ENCODE measurements around the gene MIGA2.
"Not testable (repeated sequence)": the region's sequence is repeated elsewhere in the genome, so short reads cannot be mapped to it uniquely, and the experiment has no call there.

The MIGA2 gene

GRCh38 chr9:129036241-129036922 lies at the start of gene MIGA2:
Gene MIGA2, plus strand, starts transcription at chr9:129036626. Its CDS starts 3,969 bp downstream, at chr9:129040595.
- DNase-seq: peak; percentile 97

- DNase-seq: no peak
Observed at GRCh38 chr9:128986671-128987070, 49.8 kb upstream of the MIGA2 start.

- DNase-seq: no peak
Observed at GRCh38 chr9:128987805-128988204, 48.6 kb upstream of the MIGA2 start.

DNA sequence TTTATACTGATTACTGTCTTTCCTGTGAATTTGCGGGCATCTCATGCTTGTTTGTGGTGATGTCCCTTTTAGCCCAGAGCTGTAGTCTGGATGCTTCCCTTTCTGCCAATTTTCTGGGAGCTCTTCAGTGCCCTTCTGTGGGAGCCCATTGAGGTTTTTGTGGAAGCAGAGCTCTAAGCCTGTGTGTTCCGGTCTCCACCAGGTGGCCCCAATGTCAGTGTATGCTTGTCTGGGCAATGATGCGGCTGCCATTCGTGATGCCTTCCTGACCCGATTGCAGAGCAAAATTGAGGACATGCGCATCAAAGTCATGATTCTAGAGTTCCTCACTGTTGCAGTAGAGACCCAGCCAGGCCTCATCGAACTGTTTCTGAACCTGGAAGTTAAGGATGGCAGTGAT lies 43.4 kb upstream of the MIGA2 start:
- no peak for DNase-seq

- no peak for DNase-seq
Observed at GRCh38 chr9:128995791-128996190, 40.6 kb upstream of the MIGA2 start.

DNA sequence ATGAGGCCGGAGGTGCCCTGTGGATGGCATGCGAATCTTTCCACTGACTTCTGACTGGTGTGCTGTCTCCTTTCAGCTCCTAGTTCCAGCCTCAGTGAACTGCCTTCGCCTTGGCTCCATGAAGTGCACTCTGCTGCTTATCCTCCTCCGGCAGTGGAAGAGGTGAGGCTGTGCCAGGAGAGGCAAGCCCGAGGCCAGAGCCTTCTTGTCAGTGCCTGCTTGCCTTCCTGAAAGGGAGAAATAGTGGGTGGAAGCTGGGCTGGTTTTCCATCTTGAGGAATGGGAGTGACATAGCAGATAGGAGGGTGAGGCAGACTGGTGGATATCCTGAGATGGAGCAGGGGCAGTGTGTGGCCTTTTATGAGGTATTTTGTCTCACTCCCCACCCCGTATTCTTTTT lies 38.0 kb upstream of the MIGA2 start:
- DNase-seq: no peak

DNA sequence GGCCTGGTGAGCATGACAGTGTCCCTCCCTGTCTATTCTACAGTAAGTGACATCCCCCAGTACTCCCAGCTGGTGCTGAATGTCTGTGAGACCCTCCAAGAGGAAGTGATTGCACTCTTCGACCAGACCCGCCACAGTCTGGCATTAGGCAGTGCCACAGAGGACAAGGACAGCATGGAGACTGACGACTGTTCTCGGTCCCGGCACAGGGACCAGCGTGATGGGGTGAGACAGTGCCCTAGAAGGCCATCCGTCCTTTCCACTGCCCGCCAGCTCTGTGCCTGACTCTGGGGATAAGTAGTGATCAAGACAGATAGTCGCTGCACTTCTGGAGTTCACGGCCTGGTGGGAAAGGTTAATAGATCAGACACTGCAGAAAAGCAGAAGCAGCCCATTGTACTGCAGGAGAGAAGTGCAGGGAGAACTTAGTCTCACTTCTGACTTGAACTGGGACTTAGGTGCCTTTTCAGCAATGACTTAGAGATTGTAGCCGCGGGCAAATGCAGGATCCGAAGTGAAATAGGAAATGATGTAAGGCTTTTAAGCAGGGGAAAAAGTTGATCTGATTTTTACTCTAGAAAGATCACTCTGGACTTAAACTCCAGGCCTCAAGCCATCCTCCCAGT lies 36.7 kb upstream of the MIGA2 start:
- DNase-seq: no peak

DNA sequence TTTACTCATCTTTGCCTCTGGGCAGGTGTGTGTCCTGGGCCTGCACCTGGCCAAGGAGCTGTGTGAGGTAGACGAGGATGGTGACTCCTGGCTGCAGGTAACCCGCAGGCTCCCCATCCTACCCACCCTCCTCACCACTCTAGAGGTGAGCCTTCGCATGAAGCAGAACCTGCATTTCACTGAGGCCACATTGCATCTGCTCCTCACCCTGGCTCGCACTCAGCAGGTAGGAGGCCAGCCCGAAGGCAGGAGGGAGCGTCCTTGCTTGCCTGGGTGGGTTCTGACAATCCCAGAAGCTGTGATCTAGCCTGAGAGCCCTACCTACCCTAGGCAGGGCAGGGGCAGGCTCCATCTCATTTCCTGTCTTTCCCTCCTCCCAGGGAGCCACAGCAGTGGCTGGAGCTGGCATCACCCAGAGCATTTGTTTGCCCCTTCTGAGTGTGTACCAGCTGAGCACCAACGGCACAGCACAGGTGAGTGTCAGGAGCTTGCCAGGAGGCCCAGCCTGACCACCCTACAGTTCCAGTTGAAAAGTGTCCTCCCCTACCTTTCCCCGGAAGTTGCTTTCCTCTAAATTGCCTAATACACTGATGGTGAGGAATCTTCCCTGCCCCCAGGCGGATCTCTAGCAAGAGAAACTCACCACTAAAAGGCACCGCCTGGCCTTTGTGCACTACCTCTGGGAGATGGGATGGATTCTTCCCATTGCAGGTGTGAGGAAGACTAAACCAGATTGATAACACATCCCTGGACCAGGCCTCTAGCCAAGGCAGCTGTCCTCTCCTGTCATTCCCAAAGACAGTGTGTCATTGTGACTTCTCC lies 34.7 kb upstream of the MIGA2 start:
- DNase-seq: no peak

DNA sequence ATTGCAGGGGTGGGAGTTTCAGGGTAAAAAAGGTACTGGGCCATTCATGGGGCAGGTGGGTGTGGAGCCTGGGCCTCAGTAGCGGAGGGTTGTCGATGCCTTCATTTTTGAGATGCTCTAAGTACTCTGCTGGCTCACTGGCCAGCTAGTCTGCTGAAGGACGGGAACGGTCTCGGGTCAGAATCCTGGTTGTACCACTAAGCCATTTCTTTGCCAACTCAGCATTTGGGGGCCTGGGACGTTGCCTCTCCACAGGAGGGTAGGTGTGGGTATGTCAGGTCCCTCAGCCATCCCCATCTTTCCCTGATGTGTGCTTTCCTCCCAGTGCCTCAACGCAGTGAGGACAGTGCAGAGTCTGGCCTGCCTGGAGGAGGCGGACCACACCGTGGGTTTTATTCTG lies 33.4 kb upstream of the MIGA2 start:
- DNase-seq: no peak

- not testable (repeated sequence) for DNase-seq
Observed at GRCh38 chr9:129004173-129004572, 32.3 kb upstream of the MIGA2 start.

DNA sequence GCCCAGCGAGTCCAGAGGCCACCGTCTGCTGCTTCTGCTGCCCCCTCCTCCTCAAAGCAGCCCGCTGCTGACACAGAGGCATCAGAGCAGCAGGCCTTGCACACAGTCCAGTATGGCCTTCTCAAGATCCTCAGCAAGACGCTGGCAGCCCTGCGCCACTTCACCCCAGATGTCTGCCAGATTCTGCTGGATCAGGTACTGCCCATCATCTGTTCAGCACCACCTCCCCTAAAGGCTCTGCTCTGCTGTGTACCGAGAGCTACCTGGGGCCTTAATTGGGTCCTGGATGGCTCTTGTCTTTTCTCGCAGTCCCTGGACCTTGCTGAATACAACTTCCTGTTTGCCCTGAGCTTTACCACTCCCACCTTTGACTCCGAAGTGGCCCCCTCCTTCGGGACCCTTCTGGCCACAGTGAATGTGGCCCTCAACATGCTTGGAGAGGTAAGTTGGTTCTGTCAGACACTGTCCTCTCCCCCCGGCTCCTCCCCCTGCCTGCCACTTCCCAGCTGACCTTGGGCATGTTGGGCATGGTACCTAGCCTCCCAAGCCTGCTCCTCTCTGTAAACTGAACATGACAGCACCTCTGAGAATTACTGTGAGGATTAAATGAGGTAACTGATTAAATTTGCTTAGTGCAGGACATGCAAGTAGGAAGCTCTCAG lies 31.0 kb upstream of the MIGA2 start:
- no peak for DNase-seq

DNA sequence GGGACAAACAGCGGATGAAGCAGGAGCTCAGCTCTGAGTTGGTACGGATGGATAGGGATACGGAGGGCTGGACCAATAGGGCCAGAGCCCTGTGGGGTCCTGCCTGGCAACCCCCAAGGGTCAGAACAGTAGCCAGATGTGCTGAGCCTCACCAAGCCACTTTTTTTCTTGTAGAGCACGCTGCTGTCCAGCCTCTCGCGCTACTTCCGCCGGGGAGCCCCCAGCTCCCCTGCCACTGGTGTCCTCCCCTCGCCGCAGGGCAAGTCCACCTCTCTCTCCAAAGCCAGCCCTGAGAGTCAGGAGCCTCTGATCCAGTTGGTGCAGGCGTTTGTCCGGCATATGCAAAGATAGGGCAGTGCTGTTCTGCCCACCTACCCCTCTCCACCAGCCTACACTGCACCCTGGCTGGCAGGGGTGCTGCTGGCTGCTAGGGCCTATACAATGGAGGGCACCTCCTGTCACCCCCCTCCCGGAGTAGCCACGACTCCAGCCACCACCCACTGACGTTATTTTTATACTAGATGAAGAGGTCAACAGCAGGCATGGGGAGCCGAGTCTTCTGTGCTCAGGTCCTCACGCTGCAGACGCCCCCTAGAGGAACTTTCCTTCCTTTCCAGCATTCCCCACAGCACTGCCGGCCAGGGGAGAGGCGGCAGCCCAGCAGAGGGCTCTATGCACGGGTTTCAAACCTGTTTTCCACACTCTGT lies 29.9 kb upstream of the MIGA2 start:
- peak; percentile 45 to 63 for DNase-seq

DNA sequence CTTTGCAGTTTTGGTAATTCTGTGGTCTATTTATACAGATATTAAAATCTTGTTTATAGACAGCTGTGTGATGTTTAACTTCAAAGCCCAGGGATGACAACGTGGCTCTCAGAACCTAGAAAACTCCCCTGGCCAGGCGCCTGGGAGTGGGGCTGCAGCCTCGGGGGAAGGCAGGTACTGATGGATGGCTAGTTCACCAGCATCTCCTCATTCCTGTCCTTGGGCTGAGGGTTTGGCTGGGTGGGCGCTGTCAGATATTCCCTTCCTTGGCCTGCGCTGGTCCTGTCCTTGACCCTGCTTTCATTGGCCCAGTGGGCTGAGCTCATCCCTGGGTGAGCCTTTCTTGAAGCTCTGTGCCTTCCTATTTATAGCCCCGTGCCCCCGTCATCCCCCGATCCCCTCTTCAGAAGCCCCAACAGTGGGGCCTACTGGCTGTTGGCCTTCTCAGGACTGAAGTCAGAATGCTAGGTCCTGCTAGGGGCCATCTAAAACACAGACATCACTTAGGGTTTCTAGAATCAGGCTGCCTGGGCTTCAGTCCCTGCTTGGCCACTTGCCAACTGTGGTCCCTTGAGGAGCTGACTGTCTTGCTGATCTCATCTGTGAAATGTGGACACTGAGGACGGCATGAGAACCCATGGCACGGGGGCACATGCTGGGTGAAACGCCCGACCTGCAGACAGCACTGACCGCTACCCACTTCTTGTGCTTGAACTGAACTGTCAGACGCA lies 29.2 kb upstream of the MIGA2 start:
- no peak for DNase-seq

GRCh38 chr9:129007766-129008468 lies 28.5 kb upstream of the MIGA2 start:
- no peak for DNase-seq

DNA sequence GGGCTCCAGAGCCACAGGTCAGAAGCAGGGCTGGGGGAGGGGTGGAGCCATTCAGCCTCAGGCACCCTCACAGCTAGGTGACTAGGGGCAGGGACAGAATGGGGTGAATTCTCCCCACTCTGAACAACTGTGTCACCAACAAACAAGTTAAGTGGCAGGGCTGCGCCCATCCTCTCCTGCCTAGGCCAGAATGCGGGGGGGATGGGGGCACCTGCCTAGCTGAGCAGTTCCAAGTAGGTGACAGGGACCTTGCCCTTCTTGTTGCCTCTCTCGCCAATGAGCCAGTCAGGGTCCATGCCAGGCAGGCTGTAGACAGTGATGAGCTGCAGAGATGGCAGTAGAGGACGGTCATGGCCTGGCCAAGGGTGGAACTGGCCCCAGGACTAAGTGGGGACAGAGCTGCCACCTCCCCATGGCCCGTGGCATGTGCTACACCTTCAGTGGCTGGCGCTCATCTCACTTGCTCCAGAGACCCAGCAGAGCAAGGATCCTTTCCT lies 27.9 kb upstream of the MIGA2 start:
- DNase-seq: no peak

GRCh38 chr9:129008986-129009583 lies 27.3 kb upstream of the MIGA2 start:
- no peak for DNase-seq

DNA sequence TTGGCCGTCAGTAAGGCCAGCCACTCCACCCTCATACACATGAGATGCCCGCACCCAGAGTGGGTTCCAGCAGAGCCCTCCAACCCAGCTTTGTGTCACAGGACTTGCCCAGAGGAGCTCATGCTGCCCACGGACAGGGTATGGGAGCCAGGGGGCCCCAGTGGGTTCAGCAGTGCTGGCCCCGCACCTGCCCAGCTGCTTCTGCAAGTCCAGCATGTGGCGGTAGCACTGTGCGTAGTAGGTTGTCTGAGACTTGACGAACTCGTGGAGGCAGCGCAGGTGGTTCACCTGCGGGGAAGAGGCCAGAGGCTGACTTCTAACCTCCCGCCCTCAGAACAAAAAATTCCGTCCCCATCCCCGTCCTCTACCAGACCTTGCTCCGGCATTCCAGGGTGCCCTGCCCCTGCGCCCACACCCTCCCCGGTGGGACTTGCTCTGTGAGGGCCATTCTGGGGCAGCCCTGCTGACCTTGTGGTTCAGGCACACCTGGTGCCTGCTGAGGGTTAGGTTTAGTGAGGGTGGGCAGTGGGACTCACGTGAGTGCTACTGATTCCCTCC lies 26.8 kb upstream of the MIGA2 start:
- DNase-seq: no peak

- DNase-seq: no peak
Observed at GRCh38 chr9:129010267-129010975, 26.0 kb upstream of the MIGA2 start.

- no peak for DNase-seq
Observed at GRCh38 chr9:129011170-129011569, 25.3 kb upstream of the MIGA2 start.

DNA sequence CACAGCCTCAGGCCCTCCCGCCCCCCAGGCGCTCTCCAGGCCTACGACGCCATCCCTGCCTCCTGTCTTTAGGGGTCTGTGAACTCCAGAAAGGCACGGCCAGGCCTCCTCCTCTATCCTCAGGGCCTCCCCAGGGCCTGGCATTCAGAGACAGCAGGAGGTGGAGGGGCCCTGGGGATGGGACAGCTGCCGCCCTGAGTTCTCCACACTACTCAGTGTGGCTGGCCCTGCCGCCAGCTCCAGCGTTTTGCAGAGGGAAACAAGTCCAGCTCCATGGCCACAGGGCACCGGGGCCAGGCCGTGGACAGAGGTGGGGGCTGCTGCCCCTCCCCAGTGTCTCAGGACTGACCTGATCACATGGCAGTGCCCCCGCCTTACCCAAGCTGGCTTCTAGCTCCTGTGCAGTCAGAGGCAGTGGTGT lies 24.7 kb upstream of the MIGA2 start:
- no peak for DNase-seq

Measured in CD4-positive, alpha-beta T cell treated with Interferon alpha-2 for 1 hour (primary cell).